CMK (cell line): Measurements from ENCODE around the gene ZSCAN29.
A peak's percentile ranks its signal among the peaks of the same experiment; 100 is the strongest.

Experiments
- DNase-seq: peaks from one replicate; pipeline ENCODE4 v3.0.0-alpha.2; 2010; ENCODE audit warnings: low read depth

The ZSCAN29 gene

GRCh38 chr15:43347114-43347513 lies 23.7 kb downstream of the ZSCAN29 start:
- DNase-seq = no peak

- DNase-seq = no peak
Measured at GRCh38 chr15:43346305-43346704, 24.5 kb downstream of the ZSCAN29 start.

- DNase-seq = no peak
Measured at GRCh38 chr15:43330780-43331087, 40.1 kb downstream of the ZSCAN29 start.

- peak; percentile 86 for DNase-seq
Measured at GRCh38 chr15:43329960-43330779, 40.7 kb downstream of the ZSCAN29 start, which contains the start of gene LCMT2. Gene LCMT2 (minus strand): TSS chr15:43330573. CDS start chr15:43330489, 84 bp downstream.

- DNase-seq = no peak
Measured at GRCh38 chr15:43329217-43329959, 41.5 kb downstream of the ZSCAN29 start.

GRCh38 chr15:43325039-43325684 lies 45.7 kb downstream of the ZSCAN29 start:
- DNase-seq = no peak

GRCh38 chr15:43318990-43319771 lies 51.7 kb downstream of the ZSCAN29 start:
- no peak for DNase-seq

- DNase-seq = no peak
Measured at GRCh38 chr15:43317566-43318184, 53.2 kb downstream of the ZSCAN29 start.

- DNase-seq = no peak
Measured at GRCh38 chr15:43316971-43317346, 53.9 kb downstream of the ZSCAN29 start.

GRCh38 chr15:43316016-43316970 lies 54.5 kb downstream of the ZSCAN29 start:
- DNase-seq = no peak

- no peak for DNase-seq
Measured at GRCh38 chr15:43314171-43314570, 56.7 kb downstream of the ZSCAN29 start.

GRCh38 chr15:43312378-43312777 lies 58.5 kb downstream of the ZSCAN29 start:
- no peak for DNase-seq
